ENCODE data around the gene ELMO1. TPM values are rescaled to one million over a fixed set of nuclear protein-coding genes. Genes with fewer than 3 reads are reported as not detected.

The ELMO1 gene
- polyA plus RNA-seq, 2 of the 4 experiments (the other 2 are of a cell fraction): 2.3 to 6.1 TPM

DNA sequence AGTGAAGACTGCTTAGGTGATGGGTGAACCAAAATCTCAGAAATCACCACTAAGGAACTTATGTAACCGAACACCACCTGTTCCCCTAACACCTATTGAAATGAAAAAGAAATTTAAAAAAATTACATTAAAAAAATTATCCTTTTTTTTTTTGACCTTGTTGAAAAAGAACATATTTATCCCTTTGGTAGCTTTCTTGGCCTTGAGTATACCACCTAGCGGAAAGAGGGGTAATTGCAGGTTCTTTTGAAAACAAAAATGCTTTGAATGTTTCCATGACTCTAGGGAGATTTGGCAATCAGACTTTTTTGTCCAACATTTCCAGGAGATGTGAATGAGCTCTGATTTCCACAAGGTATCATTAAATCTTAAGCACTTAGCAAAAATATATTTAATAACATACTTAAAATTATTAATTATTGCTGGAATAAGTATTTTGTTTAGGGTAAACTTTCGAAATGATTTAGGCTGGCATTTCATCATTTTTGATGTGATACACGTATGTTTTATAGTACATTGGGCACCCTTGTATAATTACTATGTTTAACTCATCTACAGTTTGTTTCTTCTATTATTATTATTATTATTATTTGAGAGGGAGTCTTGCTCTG lies 47.0 kb upstream of the ELMO1 start:
- H3K4me3 ChIP-seq: no peak overlapping the region
- 31% methylated on average over 4 of the region's 4 CpGs for WGBS (ENCODE audit: missing lambda C conversion rate)
- FAIRE-seq (no peak), ATAC-seq (0 out of 6 replicates have a peak, but pooled peaks of 1 of the 2 experiments have one; percentile 33), DNase-seq (ENCODE audit: low read depth in 1 of 2, low spot score in 1 of 2) (peak; percentile 13 to 33)
- no peak overlapping the region for H3K27ac ChIP-seq
- TF ChIP-seq RAD21 (conservative IDR thresholded peaks at IDR 0.05 in 1 of 2, IDR thresholded peaks at IDR 0.05 in 1 of 2) (peak; percentile 44 to 47), CHD2 (IDR thresholded peaks at IDR 0.05; ENCODE audit: low read length, partially characterized antibody) (no peak), SMC3 (IDR thresholded peaks at IDR 0.05) (peak; percentile 61; the same call in 2 of the 3 replicates), CTCF (IDR thresholded peaks at IDR 0.05) (peak; percentile 58)
- H3K4me2 ChIP-seq: no peak overlapping the region
- ChIA-PET POLR2A (no interaction called here), CTCF (interaction anchor here (0.6 to 3.5 kb wide), 21 partner anchors 9 to 688 kb away, joined by 3 to 22 read pairs (median 4); no protein-coding TSS in a partner anchor)
- H3K9me3 ChIP-seq: no peaks in the 10 kb centered on the region
- H3K4me1 ChIP-seq: no peaks in the 10 kb centered on the region

GRCh38 chr7:37494926-37495325 lies 46.3 kb upstream of the ELMO1 start:
- no peak for TF ChIP-seq NR3C1 (IDR thresholded peaks at IDR 0.05)
- no peak for TF ChIP-seq E2F6 (IDR thresholded peaks at IDR 0.05; ENCODE audit: borderline replicate concordance, low read depth)
- no peak for TF ChIP-seq KDM1A (IDR thresholded peaks at IDR 0.05; ENCODE audit: low read depth)
- no peak for TF ChIP-seq MAFK (IDR thresholded peaks at IDR 0.05; ENCODE audit: partially characterized antibody)
- TF ChIP-seq RNF2 (IDR thresholded peaks at IDR 0.05; ENCODE audit: borderline replicate concordance, low read depth): no peak
- no peak for TF ChIP-seq CEBPB (IDR thresholded peaks at IDR 0.05)
- TF ChIP-seq POLR2AphosphoS2 (conservative IDR thresholded peaks at IDR 0.05; ENCODE audit: low read length): no peak
- no peak for TF ChIP-seq CHD4 (IDR thresholded peaks at IDR 0.05; ENCODE audit: borderline replicate concordance)
- no peak for TF ChIP-seq SREBF2 (IDR thresholded peaks at IDR 0.05)
- TF ChIP-seq FOSB (CRISPR knock-in tag; IDR thresholded peaks at IDR 0.05): no peak
- no peak for TF ChIP-seq ZSCAN20 (CRISPR knock-in tag; IDR thresholded peaks at IDR 0.05)
- no peak for TF ChIP-seq ZC3H11A (IDR thresholded peaks at IDR 0.05)
- no peak for TF ChIP-seq NPAS2 (CRISPR knock-in tag; IDR thresholded peaks at IDR 0.05; ENCODE audit: borderline replicate concordance)
- TF ChIP-seq, protein P1, sequence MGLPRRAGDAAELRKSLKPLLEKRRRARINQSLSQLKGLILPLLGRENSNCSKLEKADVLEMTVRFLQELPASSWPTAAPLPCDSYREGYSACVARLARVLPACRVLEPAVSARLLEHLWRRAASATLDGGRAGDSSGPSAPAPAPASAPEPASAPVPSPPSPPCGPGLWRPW (IDR thresholded peaks at IDR 0.05): no peak
- no peak for TF ChIP-seq HOXB13 (CRISPR knock-in tag; IDR thresholded peaks at IDR 0.05; ENCODE audit: low read depth)
- TF ChIP-seq CBX8 (IDR thresholded peaks at IDR 0.05): no peak
- TF ChIP-seq BCL3 (IDR thresholded peaks at IDR 0.05): no peak
- TF ChIP-seq KDM5A (IDR thresholded peaks at IDR 0.05): no peak
- TF ChIP-seq CTCF (IDR thresholded peaks at IDR 0.05): no peak
- TF ChIP-seq, protein P2, sequence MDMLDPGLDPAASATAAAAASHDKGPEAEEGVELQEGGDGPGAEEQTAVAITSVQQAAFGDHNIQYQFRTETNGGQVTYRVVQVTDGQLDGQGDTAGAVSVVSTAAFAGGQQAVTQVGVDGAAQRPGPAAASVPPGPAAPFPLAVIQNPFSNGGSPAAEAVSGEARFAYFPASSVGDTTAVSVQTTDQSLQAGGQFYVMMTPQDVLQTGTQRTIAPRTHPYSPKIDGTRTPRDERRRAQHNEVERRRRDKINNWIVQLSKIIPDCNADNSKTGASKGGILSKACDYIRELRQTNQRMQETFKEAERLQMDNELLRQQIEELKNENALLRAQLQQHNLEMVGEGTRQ (IDR thresholded peaks at IDR 0.05): no peak
- DNase-seq (ENCODE audit: low read depth in 1 of 2, low spot score in 1 of 2): no peak
- Histone ChIP-seq H3K4me3 (no peak overlapping the region), H3K4me2 (no peak overlapping the region), H3K9me3 (no peaks in the 10 kb centered on the region), H3K27ac (no peak overlapping the region), H3K4me1 (no peaks in the 10 kb centered on the region)
- ATAC-seq: no peak
- WGBS (ENCODE audit: missing lambda C conversion rate): 48% methylated on average over 2 of the region's 2 CpGs
- CTCF ChIA-PET: interaction anchor here (0.7 to 3.5 kb wide), 17 partner anchors 9 to 457 kb away, joined by 3 to 22 read pairs (median 4); no protein-coding TSS in a partner anchor
- POLR2A ChIA-PET: no interaction called here
- no peak for FAIRE-seq

Measured in A549 (cell line).